ENCODE data around the gene TCERG1L.

DNA sequence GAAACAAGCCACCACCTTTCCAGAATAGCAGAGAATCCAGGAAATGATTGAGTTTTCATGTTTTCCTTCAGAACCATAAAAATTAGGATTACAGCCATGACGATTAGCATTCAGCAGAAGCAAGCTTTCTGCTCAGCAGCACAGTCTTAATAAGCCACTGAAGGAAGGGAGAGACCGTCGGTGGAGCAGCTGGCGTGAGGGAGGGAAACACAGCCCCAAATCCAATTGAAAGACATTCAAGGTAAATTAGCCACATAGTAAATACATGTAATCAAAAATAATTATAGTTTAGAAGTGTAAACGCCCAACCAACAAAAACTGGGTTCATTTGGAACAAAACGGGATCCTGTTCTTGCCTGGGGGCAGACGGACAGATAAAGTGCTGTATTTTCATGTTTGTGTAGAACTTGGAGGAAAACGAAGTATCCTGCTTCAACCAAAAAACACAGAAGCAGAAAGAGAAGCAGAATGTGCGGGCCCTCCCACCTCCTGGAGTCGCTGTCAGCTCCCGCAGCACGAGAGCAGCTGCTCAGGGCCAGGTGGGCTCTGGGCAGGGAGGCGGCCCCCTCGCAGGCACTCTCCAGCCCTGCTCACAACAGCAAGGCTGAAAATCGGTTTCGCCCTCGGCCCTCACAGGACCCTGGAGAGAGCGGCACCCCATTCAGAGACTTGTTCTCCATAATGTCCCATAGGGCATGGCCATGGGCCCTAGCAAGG, 84.9 kb downstream of the TCERG1L start:
- TF ChIP-seq, protein P1, sequence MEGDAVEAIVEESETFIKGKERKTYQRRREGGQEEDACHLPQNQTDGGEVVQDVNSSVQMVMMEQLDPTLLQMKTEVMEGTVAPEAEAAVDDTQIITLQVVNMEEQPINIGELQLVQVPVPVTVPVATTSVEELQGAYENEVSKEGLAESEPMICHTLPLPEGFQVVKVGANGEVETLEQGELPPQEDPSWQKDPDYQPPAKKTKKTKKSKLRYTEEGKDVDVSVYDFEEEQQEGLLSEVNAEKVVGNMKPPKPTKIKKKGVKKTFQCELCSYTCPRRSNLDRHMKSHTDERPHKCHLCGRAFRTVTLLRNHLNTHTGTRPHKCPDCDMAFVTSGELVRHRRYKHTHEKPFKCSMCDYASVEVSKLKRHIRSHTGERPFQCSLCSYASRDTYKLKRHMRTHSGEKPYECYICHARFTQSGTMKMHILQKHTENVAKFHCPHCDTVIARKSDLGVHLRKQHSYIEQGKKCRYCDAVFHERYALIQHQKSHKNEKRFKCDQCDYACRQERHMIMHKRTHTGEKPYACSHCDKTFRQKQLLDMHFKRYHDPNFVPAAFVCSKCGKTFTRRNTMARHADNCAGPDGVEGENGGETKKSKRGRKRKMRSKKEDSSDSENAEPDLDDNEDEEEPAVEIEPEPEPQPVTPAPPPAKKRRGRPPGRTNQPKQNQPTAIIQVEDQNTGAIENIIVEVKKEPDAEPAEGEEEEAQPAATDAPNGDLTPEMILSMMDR (IDR thresholded peaks at IDR 0.05): no peak
- TF ChIP-seq TCF7L2 (IDR thresholded peaks at IDR 0.05; ENCODE audit: low read depth, low read length): no peak
- no peak for TF ChIP-seq SIN3A (IDR thresholded peaks at IDR 0.05; ENCODE audit: borderline replicate concordance, insufficient read depth, low read depth, low read length)
- TF ChIP-seq POLR2AphosphoS5 (IDR thresholded peaks at IDR 0.05; ENCODE audit: low read depth, low read length): no peak
- TF ChIP-seq, protein P2, sequence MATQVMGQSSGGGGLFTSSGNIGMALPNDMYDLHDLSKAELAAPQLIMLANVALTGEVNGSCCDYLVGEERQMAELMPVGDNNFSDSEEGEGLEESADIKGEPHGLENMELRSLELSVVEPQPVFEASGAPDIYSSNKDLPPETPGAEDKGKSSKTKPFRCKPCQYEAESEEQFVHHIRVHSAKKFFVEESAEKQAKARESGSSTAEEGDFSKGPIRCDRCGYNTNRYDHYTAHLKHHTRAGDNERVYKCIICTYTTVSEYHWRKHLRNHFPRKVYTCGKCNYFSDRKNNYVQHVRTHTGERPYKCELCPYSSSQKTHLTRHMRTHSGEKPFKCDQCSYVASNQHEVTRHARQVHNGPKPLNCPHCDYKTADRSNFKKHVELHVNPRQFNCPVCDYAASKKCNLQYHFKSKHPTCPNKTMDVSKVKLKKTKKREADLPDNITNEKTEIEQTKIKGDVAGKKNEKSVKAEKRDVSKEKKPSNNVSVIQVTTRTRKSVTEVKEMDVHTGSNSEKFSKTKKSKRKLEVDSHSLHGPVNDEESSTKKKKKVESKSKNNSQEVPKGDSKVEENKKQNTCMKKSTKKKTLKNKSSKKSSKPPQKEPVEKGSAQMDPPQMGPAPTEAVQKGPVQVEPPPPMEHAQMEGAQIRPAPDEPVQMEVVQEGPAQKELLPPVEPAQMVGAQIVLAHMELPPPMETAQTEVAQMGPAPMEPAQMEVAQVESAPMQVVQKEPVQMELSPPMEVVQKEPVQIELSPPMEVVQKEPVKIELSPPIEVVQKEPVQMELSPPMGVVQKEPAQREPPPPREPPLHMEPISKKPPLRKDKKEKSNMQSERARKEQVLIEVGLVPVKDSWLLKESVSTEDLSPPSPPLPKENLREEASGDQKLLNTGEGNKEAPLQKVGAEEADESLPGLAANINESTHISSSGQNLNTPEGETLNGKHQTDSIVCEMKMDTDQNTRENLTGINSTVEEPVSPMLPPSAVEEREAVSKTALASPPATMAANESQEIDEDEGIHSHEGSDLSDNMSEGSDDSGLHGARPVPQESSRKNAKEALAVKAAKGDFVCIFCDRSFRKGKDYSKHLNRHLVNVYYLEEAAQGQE (IDR thresholded peaks at IDR 0.05; ENCODE audit: insufficient read depth in 1 of 2, low read depth in 2 of 2, low read length in 1 of 2): no peak

All from Panc1 (cell line).